Central memory CD8-positive, alpha-beta T cell (primary cell): ENCODE measurements around the gene CEMIP2.
"Not testable (repeated sequence)": the region's sequence is repeated elsewhere in the genome, so short reads cannot be mapped to it uniquely, and the experiment has no call there.

Source experiments
- ATAC-seq: fragments of 150-1000 bp; cut with Tn5 transposase; replicated peaks from 2 replicates; pipeline ENCODE4 v1.10.0; 2022; ENCODE audit warnings: mild to moderate bottlenecking, moderate FRiP score, moderate number of reproducible peaks; ENCODE audit not compliant: poor library complexity, severe bottlenecking; ENCODE audit errors: extremely low read depth
- DNase-seq, 2 donors: peaks; one replicate each; pipeline ENCODE4 v3.0.0; 2021; ENCODE audit warnings: low spot score in 2 of 2
- H3K27ac Mint-ChIP-seq: one replicate; pipeline ENCODE4 v1.8.0; 2022; ENCODE audit warnings: low read depth, mild to moderate bottlenecking, moderate library complexity, mixed read lengths
- H3K27me3 Mint-ChIP-seq: one replicate; pipeline ENCODE4 v1.8.0; 2022; ENCODE audit warnings: mixed read lengths
- H3K36me3 Mint-ChIP-seq: one replicate; pipeline ENCODE4 v1.8.0; 2022; ENCODE audit warnings: mild to moderate bottlenecking, moderate library complexity, mixed read lengths; ENCODE audit not compliant: insufficient read depth
- H3K4me1 Mint-ChIP-seq: one replicate; pipeline ENCODE4 v1.8.0; 2022; ENCODE audit warnings: mixed read lengths
- H3K4me3 Mint-ChIP-seq: one replicate; pipeline ENCODE4 v1.8.0; 2022; ENCODE audit warnings: mild to moderate bottlenecking, moderate library complexity, mixed read lengths
- H3K9me3 Mint-ChIP-seq: one replicate; pipeline ENCODE4 v1.8.0; 2022; ENCODE audit warnings: mixed read lengths

The CEMIP2 gene

DNA sequence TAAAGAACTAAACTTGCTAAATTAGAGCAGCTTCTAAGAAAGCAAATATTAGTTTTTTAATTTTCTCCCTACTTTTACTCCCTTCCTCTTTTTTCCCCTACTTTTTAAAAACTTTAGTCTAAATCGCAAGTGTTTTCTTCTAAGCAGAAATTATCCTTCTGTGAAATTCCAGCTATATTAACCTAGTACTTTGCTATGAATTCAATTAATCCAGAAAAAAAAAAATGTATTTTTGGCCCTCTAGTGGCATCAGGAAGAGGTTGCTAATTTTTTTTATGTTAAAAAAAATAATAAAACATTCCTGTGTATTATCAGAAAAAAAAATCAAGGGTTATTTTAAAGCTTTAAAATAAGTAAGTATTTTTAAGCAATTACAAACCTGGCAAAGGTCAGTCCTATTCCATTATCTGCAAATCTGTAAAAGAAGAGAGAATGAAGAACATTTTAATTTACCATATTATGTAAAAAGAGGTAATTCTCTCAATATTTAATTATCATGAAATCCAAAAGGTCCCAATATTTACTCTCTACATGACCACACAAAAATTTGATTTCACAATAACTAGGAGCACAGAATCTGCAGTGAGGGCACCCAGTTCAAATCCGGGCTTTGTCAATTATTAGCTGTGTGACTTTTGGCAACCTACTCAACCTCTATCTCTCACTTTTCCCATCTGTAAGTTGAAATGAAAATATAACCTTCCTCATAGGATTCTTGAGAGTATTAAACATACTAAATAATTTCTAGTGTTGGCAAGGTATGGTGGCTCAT, 52.0 kb downstream of the CEMIP2 start:
- DNase-seq (no peak), ATAC-seq (no peak)
- Mint-ChIP-seq H3K36me3 (peaks cover 53% of the 10 kb centered on the region), H3K27me3 (no peaks in the 10 kb centered on the region), H3K4me1 (peaks cover 14% of the 10 kb centered on the region), H3K27ac (no peak overlapping the region), H3K4me3 (no peak overlapping the region), H3K9me3 (no peaks in the 10 kb centered on the region)

- Mint-ChIP-seq H3K4me1 (peaks cover 10% of the 10 kb centered on the region), H3K27ac (no peak overlapping the region), H3K36me3 (peaks cover 58% of the 10 kb centered on the region), H3K27me3 (no peaks in the 10 kb centered on the region), H3K4me3 (no peak overlapping the region), H3K9me3 (no peaks in the 10 kb centered on the region)
- DNase-seq, result no peak
- ATAC-seq, result no peak
Observed at GRCh38 chr9:71710856-71711255, 57.5 kb downstream of the CEMIP2 start.

DNA sequence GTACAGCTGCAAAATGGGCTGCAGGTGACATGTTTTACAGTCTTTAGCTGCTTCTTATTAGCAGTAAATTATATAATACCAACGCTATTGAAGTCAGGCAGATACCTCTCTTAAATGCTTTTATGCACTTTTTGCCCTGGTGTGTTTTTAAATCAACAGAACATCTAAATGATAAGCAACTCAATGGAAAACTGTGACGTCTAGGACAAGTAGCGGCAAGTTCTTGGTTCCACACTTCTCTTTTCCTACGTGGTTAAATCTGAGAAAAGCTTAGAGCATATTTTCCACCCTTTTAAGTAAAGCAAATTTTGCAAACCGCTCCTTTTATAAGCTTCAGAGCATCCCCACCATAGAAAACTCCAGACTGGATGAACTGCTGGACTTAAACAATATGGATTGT, 58.1 kb downstream of the CEMIP2 start:
- Mint-ChIP-seq H3K27ac (no peak overlapping the region), H3K9me3 (no peaks in the 10 kb centered on the region), H3K36me3 (peaks cover 60% of the 10 kb centered on the region), H3K4me3 (no peak overlapping the region), H3K27me3 (no peaks in the 10 kb centered on the region), H3K4me1 (peaks cover 15% of the 10 kb centered on the region)
- no peak for DNase-seq
- ATAC-seq, result no peak

GRCh38 chr9:71709384-71709783, 58.9 kb downstream of the CEMIP2 start:
- peaks cover 16% of the 10 kb centered on the region for H3K4me1 Mint-ChIP-seq
- DNase-seq, result no peak
- H3K4me3 Mint-ChIP-seq, result no peak overlapping the region
- H3K36me3 Mint-ChIP-seq, result peaks cover 64% of the 10 kb centered on the region
- no peak overlapping the region for H3K27ac Mint-ChIP-seq
- ATAC-seq, result no peak
- H3K27me3 Mint-ChIP-seq, result no peaks in the 10 kb centered on the region
- H3K9me3 Mint-ChIP-seq, result no peaks in the 10 kb centered on the region

DNA sequence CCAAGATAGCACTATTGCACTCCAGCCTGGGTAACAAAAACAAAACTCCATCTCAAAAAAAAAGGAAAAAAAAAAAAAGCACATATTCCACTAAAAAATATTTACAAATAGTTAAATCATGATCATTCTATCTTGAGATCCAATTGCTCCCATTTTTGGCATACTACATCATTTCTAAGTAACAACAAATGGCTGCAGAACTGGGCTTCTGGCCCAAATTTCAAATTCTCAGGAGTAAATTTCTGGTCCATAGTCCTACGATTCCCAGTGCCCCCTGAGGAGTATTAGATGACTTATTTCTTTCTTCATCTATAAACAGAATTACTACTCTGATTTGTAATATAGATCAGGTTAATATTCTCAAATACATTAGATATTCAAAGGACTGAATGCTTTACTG, 62.1 kb downstream of the CEMIP2 start:
- H3K4me1 Mint-ChIP-seq, result peaks cover 15% of the 10 kb centered on the region
- H3K36me3 Mint-ChIP-seq, result peaks cover 63% of the 10 kb centered on the region
- no peaks in the 10 kb centered on the region for H3K9me3 Mint-ChIP-seq
- ATAC-seq, result no peak
- H3K4me3 Mint-ChIP-seq, result no peak overlapping the region
- no peak overlapping the region for H3K27ac Mint-ChIP-seq
- no peak for DNase-seq
- H3K27me3 Mint-ChIP-seq, result no peaks in the 10 kb centered on the region

GRCh38 chr9:71704796-71705195, 63.5 kb downstream of the CEMIP2 start:
- H3K4me3 Mint-ChIP-seq, result no peak overlapping the region
- no peak overlapping the region for H3K27ac Mint-ChIP-seq
- ATAC-seq, result no peak
- H3K27me3 Mint-ChIP-seq, result no peaks in the 10 kb centered on the region
- H3K9me3 Mint-ChIP-seq, result no peaks in the 10 kb centered on the region
- H3K4me1 Mint-ChIP-seq, result peaks cover 15% of the 10 kb centered on the region
- peaks cover 70% of the 10 kb centered on the region for H3K36me3 Mint-ChIP-seq
- DNase-seq, result no peak

DNA sequence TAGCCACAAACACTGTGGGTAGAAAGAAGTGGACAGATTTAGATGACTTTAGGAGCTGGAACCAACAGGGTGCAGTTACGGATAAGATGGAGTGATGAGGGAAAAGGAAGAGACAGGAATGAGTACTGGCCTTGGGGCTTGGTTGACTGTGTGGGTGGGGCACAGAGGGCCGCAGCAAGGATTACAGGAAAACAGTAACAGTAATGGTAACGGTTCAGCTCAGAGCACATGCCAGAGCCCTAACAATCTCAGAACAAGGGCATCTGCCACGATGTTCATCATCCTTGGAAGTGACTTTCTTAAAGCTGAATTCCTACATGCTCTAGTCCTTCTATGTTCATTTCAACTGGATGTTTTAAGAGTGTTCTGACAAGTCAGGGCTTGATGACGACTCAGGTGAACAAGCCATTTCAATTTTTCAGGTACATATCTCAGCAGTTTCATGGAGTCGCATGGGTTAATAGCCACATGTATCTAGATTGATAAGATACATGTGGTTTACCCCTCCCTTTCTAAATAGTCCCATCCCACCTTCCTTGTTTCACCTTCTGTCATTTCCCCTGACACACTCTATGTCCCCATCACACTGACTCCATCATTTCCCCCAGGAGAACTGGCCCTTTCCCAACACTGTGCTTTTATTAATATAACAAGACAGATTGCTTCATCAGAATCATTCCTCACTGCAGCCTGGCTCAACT, 65.0 kb downstream of the CEMIP2 start:
- H3K9me3 Mint-ChIP-seq, result no peaks in the 10 kb centered on the region
- H3K27me3 Mint-ChIP-seq, result no peaks in the 10 kb centered on the region
- no peak overlapping the region for H3K4me3 Mint-ChIP-seq
- H3K36me3 Mint-ChIP-seq, result peaks cover 74% of the 10 kb centered on the region
- no peak for ATAC-seq
- H3K4me1 Mint-ChIP-seq, result peaks cover 14% of the 10 kb centered on the region
- no peak overlapping the region for H3K27ac Mint-ChIP-seq
- no peak for DNase-seq

DNA sequence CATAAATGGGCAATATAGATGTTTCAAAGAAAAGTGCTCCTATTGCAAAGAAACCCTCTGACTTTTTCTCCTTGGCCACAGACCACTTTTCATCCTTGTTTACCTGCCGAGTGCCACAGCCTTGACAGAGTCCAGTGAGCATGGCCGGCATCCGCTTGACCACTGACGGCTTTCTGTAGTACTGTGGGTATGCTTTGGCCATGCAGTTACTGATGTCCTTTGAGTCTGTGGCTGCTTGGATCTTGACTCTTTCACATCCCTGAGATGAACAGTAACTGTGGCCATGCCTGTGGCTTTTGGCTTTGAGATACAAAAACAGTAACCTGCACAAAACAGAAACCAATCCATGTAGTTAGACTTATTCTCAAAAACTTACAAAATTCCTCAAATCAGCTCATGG, 70.4 kb downstream of the CEMIP2 start:
- Mint-ChIP-seq H3K27ac (peak overlapping the region; percentile 44), H3K9me3 (no peaks in the 10 kb centered on the region), H3K27me3 (no peaks in the 10 kb centered on the region), H3K36me3 (peaks cover 70% of the 10 kb centered on the region), H3K4me3 (no peak overlapping the region), H3K4me1 (no peaks in the 10 kb centered on the region)
- ATAC-seq (no peak), DNase-seq (no peak)

- no peak overlapping the region for H3K4me3 Mint-ChIP-seq
- ATAC-seq, result no peak
Observed at GRCh38 chr9:71694332-71694731, 74.0 kb downstream of the CEMIP2 start.

DNA sequence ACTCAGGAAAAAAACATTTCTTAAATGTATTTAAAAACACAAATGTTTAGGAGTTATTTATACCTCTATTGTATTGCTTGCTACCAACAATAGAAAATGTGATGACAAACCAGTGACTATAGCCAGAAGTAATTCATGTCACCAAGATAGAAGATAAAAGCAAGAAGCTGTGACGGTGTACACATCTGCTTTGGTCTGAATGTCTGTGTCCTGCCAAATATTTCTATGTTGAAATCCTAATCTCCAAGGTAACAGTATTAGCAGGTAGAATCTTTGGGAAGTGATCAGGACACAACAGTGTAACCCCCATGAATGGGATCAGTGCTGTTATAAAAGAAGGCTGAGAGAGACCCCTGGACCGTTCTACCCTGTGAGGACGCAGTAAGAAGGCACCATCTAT, 74.7 kb downstream of the CEMIP2 start:
- DNase-seq (no peak), ATAC-seq (no peak)
- no peak overlapping the region for H3K27ac Mint-ChIP-seq
- no peaks in the 10 kb centered on the region for H3K9me3 Mint-ChIP-seq
- H3K27me3 Mint-ChIP-seq, result no peaks in the 10 kb centered on the region
- H3K4me1 Mint-ChIP-seq, result peaks cover 5% of the 10 kb centered on the region
- no peak overlapping the region for H3K4me3 Mint-ChIP-seq
- peaks cover 49% of the 10 kb centered on the region for H3K36me3 Mint-ChIP-seq

More at GRCh38 chr9:71694332-71694731, 74.0 kb downstream of the CEMIP2 start:
- no peaks in the 10 kb centered on the region for H3K27me3 Mint-ChIP-seq
- no peak overlapping the region for H3K27ac Mint-ChIP-seq
- DNase-seq, result no peak
- peaks cover 5% of the 10 kb centered on the region for H3K4me1 Mint-ChIP-seq
- H3K9me3 Mint-ChIP-seq, result no peaks in the 10 kb centered on the region
- H3K36me3 Mint-ChIP-seq, result peaks cover 53% of the 10 kb centered on the region

DNA sequence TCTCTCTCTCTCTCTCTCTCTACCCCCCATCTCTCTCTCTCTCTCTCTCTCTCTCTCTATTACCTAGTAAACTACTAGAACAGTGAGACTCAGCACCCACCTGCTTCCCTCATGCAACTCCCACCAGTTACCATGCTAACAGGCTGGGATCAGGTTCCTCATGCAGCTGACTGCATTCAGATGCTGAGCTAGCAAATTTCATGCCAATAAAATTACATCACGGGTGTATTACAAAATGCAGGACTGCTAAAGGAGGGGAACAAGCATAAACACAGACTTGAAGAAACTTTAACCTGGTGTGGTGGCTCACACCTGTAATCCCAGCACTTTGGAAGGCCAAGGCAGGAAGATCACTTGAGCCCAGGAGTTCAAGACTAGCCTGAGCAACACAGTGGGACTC, 76.0 kb downstream of the CEMIP2 start:
- Mint-ChIP-seq H3K27ac (no peak overlapping the region), H3K4me3 (no peak overlapping the region), H3K9me3 (no peaks in the 10 kb centered on the region), H3K4me1 (peaks cover 5% of the 10 kb centered on the region), H3K27me3 (no peaks in the 10 kb centered on the region), H3K36me3 (peaks cover 42% of the 10 kb centered on the region)
- DNase-seq (no peak), ATAC-seq (no peak)

- H3K4me1 Mint-ChIP-seq, result peaks cover 11% of the 10 kb centered on the region
- not testable (repeated sequence) for ATAC-seq
Observed at GRCh38 chr9:71691576-71691975, 76.7 kb downstream of the CEMIP2 start.

More at GRCh38 chr9:71691576-71691975, 76.7 kb downstream of the CEMIP2 start:
- not testable (repeated sequence) for H3K27me3 Mint-ChIP-seq, H3K9me3 Mint-ChIP-seq, DNase-seq, H3K4me3 Mint-ChIP-seq, H3K27ac Mint-ChIP-seq
- H3K36me3 Mint-ChIP-seq, result peaks cover 38% of the 10 kb centered on the region
